Panc1 (cell line): Measurements from ENCODE around the gene YIPF1. TPM values are rescaled to one million over a fixed set of nuclear protein-coding genes. Genes with fewer than 3 reads are reported as not detected.

Source experiments
- ATAC-seq: fragments of 200-7000 bp; cut with Tn5 transposase; 2 replicates; pipeline ENCODE4 v1.9.1; 2020; ENCODE audit warnings: mild to moderate bottlenecking, moderate library complexity
- BruUV-seq: library from RNA; stranded (reverse); fragments of 400-500 nt; replicated peaks from 2 replicates; lab custom pipeline; 2021; lab: Mats Ljungman, UMichigan
- CTCF ChIA-PET: fragments of 300-600 bp; sonication (Branson Sonifier 250); formaldehyde crosslinking; loops from one replicate; lab custom pipeline; 2022; ENCODE audit warnings: antibody characterized with exemption; lab: Charles Lee
- POLR2A ChIA-PET: fragments of 300-600 bp; sonication (Branson Sonifier 250); formaldehyde crosslinking; loops from one replicate; lab custom pipeline; 2022; ENCODE audit warnings: antibody characterized with exemption; lab: Charles Lee
- DNase-seq: peaks from one replicate; pipeline ENCODE4 v3.0.0-alpha.2; 2010; ENCODE audit warnings: low read depth, low spot score
- H3K27ac ChIP-seq: 2 replicates; pipeline ENCODE4 v1.5.1; 2011; ENCODE audit warnings: mild to moderate bottlenecking, low read length, inconsistent platforms
- H3K27me3 ChIP-seq: fragments of 200-500 bp; sonication (Bioruptor generic); 2 replicates; pipeline ENCODE4 v1.6.0; 2014; ENCODE audit warnings: low read length, inconsistent platforms; ENCODE audit not compliant: control insufficient read depth, insufficient read depth
- H3K36me3 ChIP-seq: fragments of 200-500 bp; sonication (Bioruptor generic); 2 replicates; pipeline ENCODE4 v1.5.1; 2014; ENCODE audit warnings: inconsistent platforms, mild to moderate bottlenecking, low read length, moderate library complexity; ENCODE audit not compliant: control insufficient read depth, insufficient read depth
- H3K4me1 ChIP-seq: 2 replicates; pipeline ENCODE4 v1.5.1; 2011; ENCODE audit warnings: inconsistent platforms, mild to moderate bottlenecking, low read length, moderate library complexity; ENCODE audit not compliant: control insufficient read depth, insufficient read depth
- H3K4me3 ChIP-seq, 2 experiments: 2 replicates each; pipeline ENCODE4 v1.5.1; 2011 to 2012; ENCODE audit warnings: low read depth in 2 of 2, low read length in 2 of 2, mild to moderate bottlenecking in 2 of 2, inconsistent platforms in 1 of 2, moderate library complexity in 1 of 2
- H3K9me3 ChIP-seq: fragments of 200-500 bp; sonication (Bioruptor generic); 2 replicates; pipeline ENCODE4 v1.5.1; 2014; ENCODE audit warnings: low read depth, mild to moderate bottlenecking, inconsistent platforms, low read length, moderate library complexity; ENCODE audit not compliant: control insufficient read depth, insufficient read depth
- POLR2AphosphoS5 ChIP-seq: IDR thresholded peaks from 2 replicates; pipeline ENCODE4 v1.6.1; 2012; ENCODE audit warnings: mild to moderate bottlenecking, low read depth, low read length, moderate library complexity
- SIN3A ChIP-seq: IDR thresholded peaks from 2 replicates; pipeline ENCODE4 v1.6.1; 2012; ENCODE audit warnings: low read depth, mild to moderate bottlenecking, low read length, moderate library complexity, borderline replicate concordance; ENCODE audit not compliant: insufficient read depth
- TCF7L2 ChIP-seq: IDR thresholded peaks from 2 replicates; pipeline ENCODE4 v1.6.1; 2011; ENCODE audit warnings: mild to moderate bottlenecking, low read depth, low read length, inconsistent platforms
- in situ Hi-C: cut with HindIII; loops from 2 replicates; pipeline ENCODE4 v1.10.0; 2016; ENCODE audit warnings: low sequenced_read_pairs, low pct_unique_long_range_greater_than_20kb
- intact Hi-C: fragments of 100-400 bp; cut with micrococcal nuclease; formaldehyde crosslinking; loops from one replicate; pipeline ENCODE4 v1.10.0; 2022; ENCODE audit not compliant: unreplicated experiment
- total RNA-seq: library from RNA; stranded (reverse); gene quantifications from one replicate; pipeline ENCODE4 v1.2.1, GENCODE V29; 2021; ENCODE audit not compliant: unreplicated experiment
- TF ChIP-seq, protein P1 (sequence below): fragments of 450-650 bp; IDR thresholded peaks from 2 replicates; pipeline ENCODE4 v1.5.1; 2017; ENCODE audit warnings: mild to moderate bottlenecking
- TF ChIP-seq, protein P2 (sequence below), 2 experiments: IDR thresholded peaks; 2 replicates each; pipeline ENCODE4 v1.6.1; 2011 to 2012; ENCODE audit warnings: low read depth in 2 of 2, control low read depth in 1 of 2, low read length in 1 of 2, mild to moderate bottlenecking in 1 of 2, moderate library complexity in 1 of 2; ENCODE audit not compliant: insufficient read depth in 1 of 2

The YIPF1 gene
- total RNA-seq, 1 experiment from 2014 or later = 21.4 TPM

DNA sequence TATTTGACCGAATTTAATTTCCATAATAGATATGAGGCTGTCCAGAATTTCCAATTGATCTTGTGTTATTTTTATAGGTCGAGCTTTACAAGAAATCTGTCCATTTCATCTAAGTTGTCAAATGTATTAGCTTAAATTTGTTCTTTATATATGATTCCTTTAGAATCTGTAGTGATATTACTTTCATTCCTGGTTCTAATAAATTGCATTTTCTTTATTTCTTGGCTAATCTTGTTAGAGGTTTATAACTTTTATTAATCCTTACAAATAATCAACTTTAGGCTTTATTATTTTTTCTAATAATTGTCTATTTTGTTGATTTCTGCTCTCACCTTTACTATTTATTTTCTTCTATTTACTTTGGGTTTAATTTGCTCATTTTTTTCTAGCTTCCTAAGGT, 41.9 kb upstream of the YIPF1 start:
- ATAC-seq (no peak), DNase-seq (no peak)
- TF ChIP-seq TCF7L2 = no peak
- no peak for TF ChIP-seq POLR2AphosphoS5
- intact Hi-C loops = no loop called here
- Histone ChIP-seq H3K27ac (no peak overlapping the region), H3K9me3 (peaks cover 15% of the 10 kb centered on the region; the same call in 1 of the 2 replicates), H3K27me3 (no peaks in the 10 kb centered on the region), H3K4me3 (no peak overlapping the region), H3K4me1 (no peaks in the 10 kb centered on the region), H3K36me3 (peaks cover 4% of the 10 kb centered on the region; the same call in 1 of the 2 replicates)
- ChIA-PET POLR2A (no interaction called here), CTCF (no interaction called here)
- in situ Hi-C loops = no loop called here
- no TSS peak for BruUV-seq

DNA sequence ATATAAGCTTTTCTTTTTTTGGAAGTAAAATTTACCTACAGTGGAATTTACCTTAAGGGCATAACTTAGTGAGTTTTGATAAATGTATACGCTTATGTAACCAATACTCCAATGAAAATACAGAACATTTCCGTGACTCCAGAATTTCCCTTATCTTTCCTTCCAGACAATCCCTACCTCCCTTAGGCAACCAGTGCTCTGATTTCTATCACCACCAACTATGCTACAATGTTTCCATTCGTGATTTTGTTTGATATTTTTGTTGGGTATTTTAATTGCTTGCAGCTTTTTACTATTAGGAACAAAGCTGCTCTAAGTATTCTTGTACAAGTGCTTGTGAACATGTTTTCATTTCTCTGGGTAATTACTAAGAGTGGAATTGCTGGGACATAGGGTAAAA, 41.3 kb upstream of the YIPF1 start:
- CTCF ChIA-PET = no interaction called here
- no TSS peak for BruUV-seq

More for the DNA sequence above, 41.3 kb upstream of the YIPF1 start:
- intact Hi-C loops = no loop called here
- Histone ChIP-seq H3K4me1 (no peaks in the 10 kb centered on the region), H3K36me3 (peaks cover 4% of the 10 kb centered on the region; the same call in 1 of the 2 replicates), H3K9me3 (peaks cover 15% of the 10 kb centered on the region; the same call in 1 of the 2 replicates), H3K4me3 (no peak overlapping the region), H3K27me3 (no peaks in the 10 kb centered on the region), H3K27ac (no peak overlapping the region)
- in situ Hi-C loops = no loop called here
- ATAC-seq (no peak), DNase-seq (no peak)
- TF ChIP-seq SIN3A (no peak), POLR2AphosphoS5 (no peak), TCF7L2 (no peak)
- TF ChIP-seq, protein P1, sequence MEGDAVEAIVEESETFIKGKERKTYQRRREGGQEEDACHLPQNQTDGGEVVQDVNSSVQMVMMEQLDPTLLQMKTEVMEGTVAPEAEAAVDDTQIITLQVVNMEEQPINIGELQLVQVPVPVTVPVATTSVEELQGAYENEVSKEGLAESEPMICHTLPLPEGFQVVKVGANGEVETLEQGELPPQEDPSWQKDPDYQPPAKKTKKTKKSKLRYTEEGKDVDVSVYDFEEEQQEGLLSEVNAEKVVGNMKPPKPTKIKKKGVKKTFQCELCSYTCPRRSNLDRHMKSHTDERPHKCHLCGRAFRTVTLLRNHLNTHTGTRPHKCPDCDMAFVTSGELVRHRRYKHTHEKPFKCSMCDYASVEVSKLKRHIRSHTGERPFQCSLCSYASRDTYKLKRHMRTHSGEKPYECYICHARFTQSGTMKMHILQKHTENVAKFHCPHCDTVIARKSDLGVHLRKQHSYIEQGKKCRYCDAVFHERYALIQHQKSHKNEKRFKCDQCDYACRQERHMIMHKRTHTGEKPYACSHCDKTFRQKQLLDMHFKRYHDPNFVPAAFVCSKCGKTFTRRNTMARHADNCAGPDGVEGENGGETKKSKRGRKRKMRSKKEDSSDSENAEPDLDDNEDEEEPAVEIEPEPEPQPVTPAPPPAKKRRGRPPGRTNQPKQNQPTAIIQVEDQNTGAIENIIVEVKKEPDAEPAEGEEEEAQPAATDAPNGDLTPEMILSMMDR = no peak
- TF ChIP-seq, protein P2, sequence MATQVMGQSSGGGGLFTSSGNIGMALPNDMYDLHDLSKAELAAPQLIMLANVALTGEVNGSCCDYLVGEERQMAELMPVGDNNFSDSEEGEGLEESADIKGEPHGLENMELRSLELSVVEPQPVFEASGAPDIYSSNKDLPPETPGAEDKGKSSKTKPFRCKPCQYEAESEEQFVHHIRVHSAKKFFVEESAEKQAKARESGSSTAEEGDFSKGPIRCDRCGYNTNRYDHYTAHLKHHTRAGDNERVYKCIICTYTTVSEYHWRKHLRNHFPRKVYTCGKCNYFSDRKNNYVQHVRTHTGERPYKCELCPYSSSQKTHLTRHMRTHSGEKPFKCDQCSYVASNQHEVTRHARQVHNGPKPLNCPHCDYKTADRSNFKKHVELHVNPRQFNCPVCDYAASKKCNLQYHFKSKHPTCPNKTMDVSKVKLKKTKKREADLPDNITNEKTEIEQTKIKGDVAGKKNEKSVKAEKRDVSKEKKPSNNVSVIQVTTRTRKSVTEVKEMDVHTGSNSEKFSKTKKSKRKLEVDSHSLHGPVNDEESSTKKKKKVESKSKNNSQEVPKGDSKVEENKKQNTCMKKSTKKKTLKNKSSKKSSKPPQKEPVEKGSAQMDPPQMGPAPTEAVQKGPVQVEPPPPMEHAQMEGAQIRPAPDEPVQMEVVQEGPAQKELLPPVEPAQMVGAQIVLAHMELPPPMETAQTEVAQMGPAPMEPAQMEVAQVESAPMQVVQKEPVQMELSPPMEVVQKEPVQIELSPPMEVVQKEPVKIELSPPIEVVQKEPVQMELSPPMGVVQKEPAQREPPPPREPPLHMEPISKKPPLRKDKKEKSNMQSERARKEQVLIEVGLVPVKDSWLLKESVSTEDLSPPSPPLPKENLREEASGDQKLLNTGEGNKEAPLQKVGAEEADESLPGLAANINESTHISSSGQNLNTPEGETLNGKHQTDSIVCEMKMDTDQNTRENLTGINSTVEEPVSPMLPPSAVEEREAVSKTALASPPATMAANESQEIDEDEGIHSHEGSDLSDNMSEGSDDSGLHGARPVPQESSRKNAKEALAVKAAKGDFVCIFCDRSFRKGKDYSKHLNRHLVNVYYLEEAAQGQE (IDR thresholded peaks at IDR 0.05; ENCODE audit: insufficient read depth in 1 of 2, low read depth in 2 of 2, low read length in 1 of 2) = no peak
- POLR2A ChIA-PET = no interaction called here
